Fibroblast of skin of abdomen (primary cell): ENCODE results near the gene PAX2.

ENCODE experiments used
- DNase-seq: peaks from one replicate; pipeline ENCODE4 v3.0.0-alpha.2; 2013

PAX2 gene

GRCh38 chr10:100755821-100756220 lies 10.4 kb downstream of the PAX2 start:
- no peak for DNase-seq

GRCh38 chr10:100759331-100759730 lies 13.9 kb downstream of the PAX2 start:
- no peak for DNase-seq

- no peak for DNase-seq
These were observed 15.3 kb downstream of the PAX2 start for GRCh38 chr10:100760726-100761125.

- no peak for DNase-seq
These were observed 15.8 kb downstream of the PAX2 start for GRCh38 chr10:100761191-100761590.

- no peak for DNase-seq
These were observed 17.8 kb downstream of the PAX2 start for GRCh38 chr10:100763043-100763747.

GRCh38 chr10:100766693-100767421 lies 21.5 kb downstream of the PAX2 start:
- DNase-seq, result no peak

- no peak for DNase-seq
These were observed 22.0 kb downstream of the PAX2 start for GRCh38 chr10:100767422-100767775.

GRCh38 chr10:100769481-100769880 lies 24.1 kb downstream of the PAX2 start:
- no peak for DNase-seq

GRCh38 chr10:100773646-100774045 lies 28.3 kb downstream of the PAX2 start:
- DNase-seq, result no peak

GRCh38 chr10:100774223-100774622 lies 28.8 kb downstream of the PAX2 start:
- DNase-seq, result no peak

- DNase-seq, result no peak
These were observed 29.5 kb downstream of the PAX2 start for GRCh38 chr10:100774876-100775275.

- no peak for DNase-seq
These were observed 30.0 kb downstream of the PAX2 start for GRCh38 chr10:100775386-100775785.

GRCh38 chr10:100775871-100776270 lies 30.5 kb downstream of the PAX2 start:
- DNase-seq, result no peak

- no peak for DNase-seq
These were observed 31.3 kb downstream of the PAX2 start for GRCh38 chr10:100776671-100777070.

- no peak for DNase-seq
These were observed 33.9 kb downstream of the PAX2 start for GRCh38 chr10:100779329-100779728.

GRCh38 chr10:100780324-100780723 lies 34.9 kb downstream of the PAX2 start:
- DNase-seq, result no peak

- no peak for DNase-seq
These were observed 35.8 kb downstream of the PAX2 start for GRCh38 chr10:100781145-100781665.

- no peak for DNase-seq
These were observed 37.3 kb downstream of the PAX2 start for GRCh38 chr10:100782461-100783244.

GRCh38 chr10:100784126-100784525 lies 38.7 kb downstream of the PAX2 start:
- DNase-seq, result no peak

GRCh38 chr10:100786591-100786990 lies 41.2 kb downstream of the PAX2 start:
- DNase-seq, result no peak

- DNase-seq, result no peak
These were observed 42.9 kb downstream of the PAX2 start for GRCh38 chr10:100788002-100788903.

- DNase-seq, result no peak
These were observed 45.4 kb downstream of the PAX2 start for GRCh38 chr10:100790761-100791208.
